ENCODE results near the gene PCSK6.
"Not testable (repeated sequence)": the region's sequence is repeated elsewhere in the genome, so short reads cannot be mapped to it uniquely, and the experiment has no call there.

Gene PCSK6

DNA sequence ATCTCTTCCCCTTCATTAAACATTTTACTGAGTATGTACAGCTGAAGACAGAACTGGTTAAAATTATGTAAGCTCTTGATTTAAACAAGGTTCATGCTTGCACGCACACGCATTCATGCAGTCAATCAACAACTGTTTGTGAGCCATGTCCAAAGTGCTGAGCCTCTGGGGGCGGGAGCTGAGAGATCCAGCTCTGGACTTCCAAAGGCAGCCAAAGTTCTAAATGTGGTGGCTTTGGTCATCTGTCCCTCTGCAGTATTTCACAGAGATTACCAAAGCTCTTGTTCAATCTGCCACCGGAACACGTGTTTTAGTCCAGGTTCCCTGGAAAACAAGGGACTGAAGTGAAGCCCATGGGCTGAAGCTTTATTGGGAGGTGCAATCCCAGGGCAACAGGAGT lies 142.1 kb downstream of the PCSK6 start:
- H3K36me3 ChIP-seq (ENCODE audit: control insufficient read depth, low read depth, low read length) = no peaks in the 10 kb centered on the region
- H3K27ac ChIP-seq (ENCODE audit: low read length) = no peak overlapping the region
- no peaks in the 10 kb centered on the region for H3K4me1 ChIP-seq (ENCODE audit: control insufficient read depth, low read depth, low read length)
- H3K9ac ChIP-seq (ENCODE audit: low read length) = no peak overlapping the region
- no peaks in the 10 kb centered on the region for H3K27me3 ChIP-seq (ENCODE audit: control insufficient read depth, insufficient read depth, low read length)
- H3K9me3 ChIP-seq (ENCODE audit: control insufficient read depth, low read depth, low read length) = no peaks in the 10 kb centered on the region
- H3K4me3 ChIP-seq (ENCODE audit: low read length) = no peak overlapping the region

- H3K27ac ChIP-seq (ENCODE audit: low read length) = no peak overlapping the region
- no peaks in the 10 kb centered on the region for H3K27me3 ChIP-seq (ENCODE audit: control insufficient read depth, insufficient read depth, low read length)
- no peaks in the 10 kb centered on the region for H3K36me3 ChIP-seq (ENCODE audit: control insufficient read depth, low read depth, low read length)
- no peaks in the 10 kb centered on the region for H3K4me1 ChIP-seq (ENCODE audit: control insufficient read depth, low read depth, low read length)
- no peak overlapping the region for H3K4me3 ChIP-seq (ENCODE audit: low read length)
- H3K9ac ChIP-seq (ENCODE audit: low read length) = no peak overlapping the region
- no peaks in the 10 kb centered on the region for H3K9me3 ChIP-seq (ENCODE audit: control insufficient read depth, low read depth, low read length)
Measured at GRCh38 chr15:101346928-101347327, 142.6 kb downstream of the PCSK6 start.

GRCh38 chr15:101342056-101342455 lies 147.5 kb downstream of the PCSK6 start:
- no peaks in the 10 kb centered on the region for H3K4me1 ChIP-seq (ENCODE audit: control insufficient read depth, low read depth, low read length)
- no peaks in the 10 kb centered on the region for H3K9me3 ChIP-seq (ENCODE audit: control insufficient read depth, low read depth, low read length)
- no peaks in the 10 kb centered on the region for H3K36me3 ChIP-seq (ENCODE audit: control insufficient read depth, low read depth, low read length)
- H3K27me3 ChIP-seq (ENCODE audit: control insufficient read depth, insufficient read depth, low read length) = peaks cover 3% of the 10 kb centered on the region
- no peak overlapping the region for H3K4me3 ChIP-seq (ENCODE audit: low read length)
- H3K27ac ChIP-seq (ENCODE audit: low read length) = no peak overlapping the region
- H3K9ac ChIP-seq (ENCODE audit: low read length) = no peak overlapping the region

DNA sequence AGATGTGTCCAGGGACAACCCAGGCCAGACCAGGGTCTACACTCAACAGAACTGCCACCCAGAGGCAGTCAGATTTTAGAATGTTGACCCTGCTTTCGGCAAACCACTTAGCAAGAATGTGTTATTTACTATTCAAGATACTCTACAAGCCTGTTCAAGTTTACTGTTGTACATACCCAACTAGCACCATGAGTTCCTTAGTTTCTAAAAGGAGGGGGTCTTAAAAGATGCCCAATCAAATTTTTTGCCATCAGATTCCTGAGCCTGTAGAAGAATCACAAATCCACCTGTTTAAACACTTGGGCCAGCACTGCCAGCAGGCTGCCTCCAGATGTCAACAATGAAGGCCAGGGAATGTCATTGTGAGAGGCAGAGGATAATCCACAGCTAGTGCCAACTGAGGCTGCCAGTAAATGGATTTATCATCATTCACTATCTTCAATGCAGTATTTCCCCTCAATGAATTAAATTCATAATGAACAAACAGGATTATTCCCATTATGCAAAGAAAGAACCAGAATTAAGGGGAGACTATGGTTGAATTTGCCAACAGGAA lies 150.9 kb downstream of the PCSK6 start:
- Histone ChIP-seq H3K27ac (ENCODE audit: low read length) (no peak overlapping the region), H3K4me3 (ENCODE audit: low read length) (no peak overlapping the region), H3K27me3 (ENCODE audit: control insufficient read depth, insufficient read depth, low read length) (peaks cover 7% of the 10 kb centered on the region), H3K9ac (ENCODE audit: low read length) (no peak overlapping the region), H3K36me3 (ENCODE audit: control insufficient read depth, low read depth, low read length) (no peaks in the 10 kb centered on the region), H3K9me3 (ENCODE audit: control insufficient read depth, low read depth, low read length) (peaks cover 6% of the 10 kb centered on the region), H3K4me1 (ENCODE audit: control insufficient read depth, low read depth, low read length) (no peaks in the 10 kb centered on the region)

- Histone ChIP-seq H3K27me3 (ENCODE audit: control insufficient read depth, insufficient read depth, low read length) (peaks cover 7% of the 10 kb centered on the region), H3K9ac (ENCODE audit: low read length) (no peak overlapping the region), H3K27ac (ENCODE audit: low read length) (no peak overlapping the region), H3K4me1 (ENCODE audit: control insufficient read depth, low read depth, low read length) (no peaks in the 10 kb centered on the region), H3K9me3 (ENCODE audit: control insufficient read depth, low read depth, low read length) (peaks cover 6% of the 10 kb centered on the region), H3K36me3 (ENCODE audit: control insufficient read depth, low read depth, low read length) (no peaks in the 10 kb centered on the region), H3K4me3 (ENCODE audit: low read length) (no peak overlapping the region)
Measured at GRCh38 chr15:101337976-101338375, 151.5 kb downstream of the PCSK6 start.

- not testable (repeated sequence) for H3K36me3 ChIP-seq (ENCODE audit: control insufficient read depth, low read depth, low read length); H3K9ac ChIP-seq (ENCODE audit: low read length); H3K4me1 ChIP-seq (ENCODE audit: control insufficient read depth, low read depth, low read length); H3K27ac ChIP-seq (ENCODE audit: low read length); H3K4me3 ChIP-seq (ENCODE audit: low read length); H3K27me3 ChIP-seq (ENCODE audit: control insufficient read depth, insufficient read depth, low read length); H3K9me3 ChIP-seq (ENCODE audit: control insufficient read depth, low read depth, low read length)
Measured at GRCh38 chr15:101333907-101334789, 155.4 kb downstream of the PCSK6 start.

DNA sequence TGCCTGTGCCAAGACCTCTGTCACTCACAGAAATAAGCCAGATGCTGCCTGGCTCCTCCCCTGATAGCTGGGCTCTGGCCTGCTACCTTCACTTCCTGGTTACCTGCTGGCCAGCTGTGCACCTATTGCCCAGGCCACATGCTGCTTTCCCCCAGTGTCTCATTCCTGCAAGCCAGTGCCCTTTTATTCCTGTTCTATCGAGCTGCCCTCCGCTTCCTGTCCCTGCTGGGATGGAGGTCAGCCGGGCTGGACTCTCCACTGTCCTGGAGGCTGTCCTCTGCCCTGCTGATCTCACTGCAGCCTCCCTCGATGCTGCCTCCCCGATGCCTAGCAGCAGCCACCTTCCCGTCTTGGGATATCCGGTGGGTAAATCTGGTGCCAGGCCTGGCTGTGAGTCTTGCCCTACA lies 157.4 kb downstream of the PCSK6 start:
- H3K9me3 ChIP-seq (ENCODE audit: control insufficient read depth, low read depth, low read length) = peaks cover 6% of the 10 kb centered on the region

GRCh38 chr15:101329867-101330380 lies 159.6 kb downstream of the PCSK6 start:
- Histone ChIP-seq H3K36me3 (ENCODE audit: control insufficient read depth, low read depth, low read length) (no peaks in the 10 kb centered on the region), H3K9me3 (ENCODE audit: control insufficient read depth, low read depth, low read length) (peaks cover 6% of the 10 kb centered on the region), H3K27ac (ENCODE audit: low read length) (no peak overlapping the region), H3K4me3 (ENCODE audit: low read length) (no peak overlapping the region), H3K9ac (ENCODE audit: low read length) (no peak overlapping the region), H3K27me3 (ENCODE audit: control insufficient read depth, insufficient read depth, low read length) (peaks cover 5% of the 10 kb centered on the region), H3K4me1 (ENCODE audit: control insufficient read depth, low read depth, low read length) (no peaks in the 10 kb centered on the region)

More for the DNA sequence above, 157.4 kb downstream of the PCSK6 start:
- no peaks in the 10 kb centered on the region for H3K36me3 ChIP-seq (ENCODE audit: control insufficient read depth, low read depth, low read length)
- no peak overlapping the region for H3K4me3 ChIP-seq (ENCODE audit: low read length)
- no peak overlapping the region for H3K9ac ChIP-seq (ENCODE audit: low read length)
- H3K27ac ChIP-seq (ENCODE audit: low read length) = no peak overlapping the region
- peaks cover 9% of the 10 kb centered on the region for H3K27me3 ChIP-seq (ENCODE audit: control insufficient read depth, insufficient read depth, low read length)
- H3K4me1 ChIP-seq (ENCODE audit: control insufficient read depth, low read depth, low read length) = no peaks in the 10 kb centered on the region

GRCh38 chr15:101329309-101329863 lies 160.1 kb downstream of the PCSK6 start:
- Histone ChIP-seq H3K9ac (ENCODE audit: low read length) (no peak overlapping the region), H3K4me3 (ENCODE audit: low read length) (no peak overlapping the region), H3K27ac (ENCODE audit: low read length) (no peak overlapping the region), H3K4me1 (ENCODE audit: control insufficient read depth, low read depth, low read length) (no peaks in the 10 kb centered on the region), H3K36me3 (ENCODE audit: control insufficient read depth, low read depth, low read length) (no peaks in the 10 kb centered on the region), H3K9me3 (ENCODE audit: control insufficient read depth, low read depth, low read length) (peaks cover under 1% of the 10 kb centered on the region), H3K27me3 (ENCODE audit: control insufficient read depth, insufficient read depth, low read length) (peaks cover 5% of the 10 kb centered on the region)

GRCh38 chr15:101328001-101328400 lies 161.5 kb downstream of the PCSK6 start:
- no peak overlapping the region for H3K27ac ChIP-seq (ENCODE audit: low read length)
- H3K36me3 ChIP-seq (ENCODE audit: control insufficient read depth, low read depth, low read length) = no peaks in the 10 kb centered on the region
- H3K9me3 ChIP-seq (ENCODE audit: control insufficient read depth, low read depth, low read length) = no peaks in the 10 kb centered on the region
- peaks cover 5% of the 10 kb centered on the region for H3K27me3 ChIP-seq (ENCODE audit: control insufficient read depth, insufficient read depth, low read length)
- no peak overlapping the region for H3K9ac ChIP-seq (ENCODE audit: low read length)
- H3K4me1 ChIP-seq (ENCODE audit: control insufficient read depth, low read depth, low read length) = no peaks in the 10 kb centered on the region
- H3K4me3 ChIP-seq (ENCODE audit: low read length) = no peak overlapping the region

DNA sequence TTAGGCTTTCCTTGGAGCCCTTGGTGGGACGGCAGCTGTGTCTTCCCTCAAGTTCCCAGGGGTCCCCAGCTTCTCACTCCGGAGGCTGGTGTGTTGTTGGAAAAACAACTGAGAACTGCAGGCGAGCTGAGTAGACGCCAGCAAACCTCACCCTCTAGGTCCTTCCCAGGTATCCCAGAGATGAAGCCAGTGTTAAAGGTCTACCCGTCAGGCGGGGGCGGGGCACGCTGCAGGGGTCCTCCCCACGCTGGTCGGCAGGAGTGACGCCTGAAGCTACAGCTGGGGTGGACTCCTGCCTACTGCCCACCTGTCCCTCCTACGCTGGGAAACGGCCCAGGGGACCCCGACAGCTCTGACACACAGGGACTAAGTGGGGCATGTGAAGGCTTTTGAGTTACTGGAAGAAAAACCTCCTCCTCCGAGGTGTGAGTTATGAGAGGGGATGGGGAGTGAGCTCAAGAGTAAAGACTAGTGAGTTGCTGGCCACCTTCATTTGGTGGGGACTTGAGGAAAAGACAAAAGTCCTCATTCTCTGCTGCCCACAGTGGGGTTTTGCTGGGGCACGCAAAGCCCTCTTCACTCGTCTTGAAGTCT lies 162.3 kb downstream of the PCSK6 start:
- Histone ChIP-seq H3K27ac (ENCODE audit: low read length) (no peak overlapping the region), H3K9me3 (ENCODE audit: control insufficient read depth, low read depth, low read length) (no peaks in the 10 kb centered on the region), H3K4me3 (ENCODE audit: low read length) (no peak overlapping the region), H3K4me1 (ENCODE audit: control insufficient read depth, low read depth, low read length) (no peaks in the 10 kb centered on the region), H3K9ac (ENCODE audit: low read length) (no peak overlapping the region), H3K36me3 (ENCODE audit: control insufficient read depth, low read depth, low read length) (no peaks in the 10 kb centered on the region), H3K27me3 (ENCODE audit: control insufficient read depth, insufficient read depth, low read length) (peaks cover 5% of the 10 kb centered on the region)
